OCI-LY3 (cell line): ENCODE measurements around the gene AGO3.
A peak's percentile ranks its signal among the peaks of the same experiment; 100 is the strongest.

Experiments
- H2AFZ ChIP-seq: fragments of 200-600, 300-600 bp; shearing (Covaris generic); 2 replicates; pipeline ENCODE4 v1.6.0; 2014; ENCODE audit warnings: antibody characterized with exemption, low read depth, low read length
- H3K27ac ChIP-seq: fragments of 200-600, 300-600 bp; sonication (generic); 2 replicates; pipeline ENCODE4 v1.5.1; 2014; ENCODE audit warnings: mild to moderate bottlenecking, low read length, moderate library complexity, mixed read lengths
- H3K27me3 ChIP-seq: fragments of 200-600, 300-600 bp; sonication (generic); 2 replicates; pipeline ENCODE4 v1.6.1; 2014; ENCODE audit warnings: low read depth, low read length, mixed read lengths
- H3K36me3 ChIP-seq: fragments of 200-600, 300-600 bp; sonication (generic); replicated peaks from 2 replicates; pipeline ENCODE3; 2014; ENCODE audit warnings: low read depth, low read length, mixed read lengths
- H3K4me1 ChIP-seq: fragments of 300-600, 200-600 bp; sonication (generic); 2 replicates; pipeline ENCODE4 v1.6.1; 2014; ENCODE audit warnings: low read length, mixed read lengths
- H3K4me2 ChIP-seq: fragments of 200-600, 300-600 bp; sonication (generic); 2 replicates; pipeline ENCODE4 v1.6.1; 2014; ENCODE audit warnings: low read length, mixed read lengths
- H3K4me3 ChIP-seq: fragments of 300-600, 200-600 bp; sonication (generic); 2 replicates; pipeline ENCODE4 v1.5.1; 2014; ENCODE audit warnings: antibody characterized with exemption, mild to moderate bottlenecking, low read length, moderate library complexity
- H3K79me2 ChIP-seq: fragments of 300-600, 200-600 bp; shearing (Covaris generic); 2 replicates; pipeline ENCODE4 v1.6.1; 2014; ENCODE audit warnings: mild to moderate bottlenecking, low read length, mixed read lengths
- H3K9ac ChIP-seq: fragments of 300-600, 200-600 bp; shearing (Covaris generic); 2 replicates; pipeline ENCODE4 v1.6.0; 2014; ENCODE audit warnings: mild to moderate bottlenecking, low read length, moderate library complexity
- H3K9me3 ChIP-seq: fragments of 200-600, 300-600 bp; shearing (Covaris generic); 2 replicates; pipeline ENCODE4 v1.6.1; 2014; ENCODE audit warnings: low read length, mixed read lengths; ENCODE audit not compliant: insufficient read depth
- H4K20me1 ChIP-seq: fragments of 200-600, 300-600 bp; sonication (generic); 2 replicates; pipeline ENCODE4 v1.6.1; 2016; ENCODE audit warnings: low read length, mixed read lengths; ENCODE audit not compliant: insufficient read depth
- EZH2phosphoT487 ChIP-seq: fragments of 200-600 bp; shearing (Covaris generic); IDR thresholded peaks from 2 replicates; pipeline ENCODE4 v1.6.1; 2018; ENCODE audit warnings: antibody characterized with exemption, mixed run types, low read depth
- TF ChIP-seq, protein P1 (sequence below): fragments of 200-600, 300-600 bp; sonication (generic); IDR thresholded peaks from 2 replicates; pipeline ENCODE4 v1.5.1; 2014; ENCODE audit warnings: antibody characterized with exemption, low read length, low read depth

The AGO3 gene

DNA sequence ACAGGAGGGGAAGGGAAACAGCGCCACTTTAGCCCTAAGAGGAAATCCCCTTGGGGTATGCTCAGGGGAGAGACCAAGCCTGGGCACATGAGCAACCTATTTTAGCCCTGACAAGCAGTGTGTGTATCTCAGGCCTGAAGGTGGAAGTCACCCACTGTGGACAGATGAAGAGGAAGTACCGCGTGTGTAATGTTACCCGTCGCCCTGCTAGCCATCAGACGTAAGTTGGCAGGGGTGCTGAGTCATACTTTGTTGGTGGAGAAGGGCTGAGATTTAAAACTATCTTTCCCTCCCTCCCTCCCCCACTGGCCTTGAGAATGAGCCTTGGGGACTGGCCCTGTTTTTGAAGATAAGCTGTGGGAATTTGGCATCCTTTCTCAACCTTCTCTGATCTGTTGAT is 36.7 kb upstream of the AGO3 start:
- Histone ChIP-seq H3K9ac (no peak overlapping the region), H3K4me3 (no peak overlapping the region), H3K9me3 (no peaks in the 10 kb centered on the region), H3K79me2 (no peaks in the 10 kb centered on the region), H3K27ac (peak overlapping the region; percentile 50), H3K4me2 (peak overlapping the region; percentile 32), H4K20me1 (no peaks in the 10 kb centered on the region), H3K4me1 (peaks cover 14% of the 10 kb centered on the region), H3K27me3 (no peaks in the 10 kb centered on the region), H3K36me3 (peaks cover 8% of the 10 kb centered on the region), H2AFZ (no peak overlapping the region)
- TF ChIP-seq, protein P1, sequence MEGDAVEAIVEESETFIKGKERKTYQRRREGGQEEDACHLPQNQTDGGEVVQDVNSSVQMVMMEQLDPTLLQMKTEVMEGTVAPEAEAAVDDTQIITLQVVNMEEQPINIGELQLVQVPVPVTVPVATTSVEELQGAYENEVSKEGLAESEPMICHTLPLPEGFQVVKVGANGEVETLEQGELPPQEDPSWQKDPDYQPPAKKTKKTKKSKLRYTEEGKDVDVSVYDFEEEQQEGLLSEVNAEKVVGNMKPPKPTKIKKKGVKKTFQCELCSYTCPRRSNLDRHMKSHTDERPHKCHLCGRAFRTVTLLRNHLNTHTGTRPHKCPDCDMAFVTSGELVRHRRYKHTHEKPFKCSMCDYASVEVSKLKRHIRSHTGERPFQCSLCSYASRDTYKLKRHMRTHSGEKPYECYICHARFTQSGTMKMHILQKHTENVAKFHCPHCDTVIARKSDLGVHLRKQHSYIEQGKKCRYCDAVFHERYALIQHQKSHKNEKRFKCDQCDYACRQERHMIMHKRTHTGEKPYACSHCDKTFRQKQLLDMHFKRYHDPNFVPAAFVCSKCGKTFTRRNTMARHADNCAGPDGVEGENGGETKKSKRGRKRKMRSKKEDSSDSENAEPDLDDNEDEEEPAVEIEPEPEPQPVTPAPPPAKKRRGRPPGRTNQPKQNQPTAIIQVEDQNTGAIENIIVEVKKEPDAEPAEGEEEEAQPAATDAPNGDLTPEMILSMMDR = no peak
- TF ChIP-seq EZH2phosphoT487 = no peak

DNA sequence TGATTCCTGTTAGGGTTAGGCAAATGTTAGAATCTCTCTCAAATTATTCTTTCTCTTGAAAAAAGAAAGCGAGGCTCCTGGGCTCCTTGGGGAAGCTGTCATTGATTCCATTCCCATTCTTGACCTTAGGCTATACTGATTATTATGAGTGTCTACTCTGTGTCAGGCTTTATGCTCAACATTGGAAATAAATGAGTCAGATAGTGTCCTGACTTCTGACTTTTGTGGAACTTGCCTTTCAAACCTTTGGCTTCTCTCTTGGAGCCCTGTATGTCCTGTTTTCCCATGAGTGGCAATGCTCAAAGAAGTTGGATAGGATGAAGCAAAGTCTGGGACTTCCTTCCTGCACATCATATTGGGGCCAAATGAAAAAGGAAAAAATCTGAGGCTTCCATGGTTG is 36.2 kb upstream of the AGO3 start:
- Histone ChIP-seq H3K36me3 (peaks cover 8% of the 10 kb centered on the region), H3K9ac (no peak overlapping the region), H3K4me3 (no peak overlapping the region), H4K20me1 (no peaks in the 10 kb centered on the region), H3K4me1 (peaks cover 14% of the 10 kb centered on the region), H3K27me3 (no peaks in the 10 kb centered on the region), H3K9me3 (no peaks in the 10 kb centered on the region), H3K27ac (peak overlapping the region; percentile 50), H2AFZ (no peak overlapping the region), H3K79me2 (no peaks in the 10 kb centered on the region), H3K4me2 (peak overlapping the region; percentile 32)
- no peak for TF ChIP-seq EZH2phosphoT487
- TF ChIP-seq, protein P1 = no peak

DNA sequence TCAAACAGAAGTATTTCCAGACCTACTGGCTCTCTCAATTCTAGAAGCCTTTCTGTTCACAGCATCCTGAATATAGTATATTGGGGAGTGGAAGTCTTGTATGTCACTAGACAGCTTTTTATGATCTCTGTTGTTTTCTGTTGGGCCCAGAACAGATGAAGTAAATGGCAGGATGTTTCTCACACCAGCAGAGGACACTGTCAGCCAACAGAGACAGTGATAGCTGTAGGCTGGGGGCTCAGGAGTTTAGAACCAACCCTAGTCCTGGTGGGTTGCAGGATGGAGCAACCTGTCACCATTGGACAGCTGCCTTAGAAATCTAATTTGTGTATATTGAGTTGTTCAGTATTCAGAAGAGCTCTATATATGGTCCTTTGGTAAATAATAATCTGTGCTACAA is 31.0 kb upstream of the AGO3 start:
- peaks cover 8% of the 10 kb centered on the region for H3K36me3 ChIP-seq
- no peak overlapping the region for H3K4me3 ChIP-seq
- no peak overlapping the region for H3K27ac ChIP-seq
- no peak overlapping the region for H3K4me2 ChIP-seq
- H3K79me2 ChIP-seq = no peaks in the 10 kb centered on the region
- peaks cover 1% of the 10 kb centered on the region for H3K4me1 ChIP-seq
- H4K20me1 ChIP-seq = no peaks in the 10 kb centered on the region
- TF ChIP-seq, protein P1 = no peak
- TF ChIP-seq EZH2phosphoT487 = no peak
- H3K9me3 ChIP-seq = no peaks in the 10 kb centered on the region
- no peak overlapping the region for H3K9ac ChIP-seq
- H3K27me3 ChIP-seq = no peaks in the 10 kb centered on the region
- H2AFZ ChIP-seq = no peak overlapping the region

DNA sequence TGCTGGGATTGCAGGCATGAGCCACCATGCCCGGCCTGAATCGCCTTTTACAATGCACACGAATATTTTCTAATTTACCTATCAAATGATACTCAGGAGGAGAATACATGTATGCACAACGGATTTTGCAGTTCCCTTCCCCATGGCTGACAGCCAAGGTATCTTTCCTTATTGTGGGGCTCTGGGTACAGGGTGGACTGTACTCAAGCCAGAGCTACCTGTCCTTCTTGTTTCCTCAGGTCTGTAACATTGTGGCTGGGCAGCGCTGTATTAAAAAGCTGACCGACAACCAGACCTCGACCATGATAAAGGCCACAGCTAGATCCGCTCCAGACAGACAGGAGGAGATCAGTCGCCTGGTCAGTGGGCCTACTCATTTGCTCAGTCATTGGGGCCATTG is 29.7 kb upstream of the AGO3 start:
- Histone ChIP-seq H3K27ac (no peak overlapping the region), H2AFZ (no peak overlapping the region), H3K4me2 (no peak overlapping the region), H3K9ac (no peak overlapping the region), H3K9me3 (no peaks in the 10 kb centered on the region), H3K27me3 (no peaks in the 10 kb centered on the region), H3K79me2 (no peaks in the 10 kb centered on the region), H4K20me1 (no peaks in the 10 kb centered on the region), H3K4me1 (no peaks in the 10 kb centered on the region), H3K4me3 (no peak overlapping the region), H3K36me3 (no peaks in the 10 kb centered on the region)
- TF ChIP-seq, protein P1 = no peak
- TF ChIP-seq EZH2phosphoT487 = no peak
